Mucosa of descending colon (tissue), 3 donors: ENCODE measurements around the gene ATRNL1. TPM values are rescaled to one million over a fixed set of nuclear protein-coding genes. Genes with fewer than 3 reads are reported as not detected.

ENCODE experiments used
- ATAC-seq: fragments of 200-7000 bp; cut with Tn5 transposase; one replicate; pipeline ENCODE4 v1.9.1; 2020; ENCODE audit warnings: mild to moderate bottlenecking, moderate library complexity
- DNase-seq, 3 donors: peaks; one replicate each; pipeline ENCODE4 v3.0.0-alpha.2; 2020
- H3K36me3 ChIP-seq: fragments of 200-600 bp; one replicate; pipeline ENCODE4 v1.8.0; 2021; ENCODE audit warnings: low read depth, mild to moderate bottlenecking
- H3K4me1 ChIP-seq: fragments of 200-600 bp; one replicate; pipeline ENCODE4 v1.8.0; 2021; ENCODE audit warnings: low read depth, mild to moderate bottlenecking
- H3K4me3 ChIP-seq: fragments of 200-600 bp; one replicate; pipeline ENCODE4 v1.8.0; 2021; ENCODE audit warnings: mild to moderate bottlenecking
- H3K9me3 ChIP-seq: fragments of 200-600 bp; one replicate; pipeline ENCODE4 v1.8.0; 2021; ENCODE audit warnings: mild to moderate bottlenecking
- intact Hi-C, 2 donors: fragments of 100-400 bp; cut with DNase I in 1 of 2; cut with micrococcal nuclease in 1 of 2; formaldehyde crosslinking; loops; one replicate each; pipeline versions ENCODE4 v1.11.0 to v1.11.1; 2022; cut with DNase I, micrococcal nuclease
- total RNA-seq, 3 donors: library from RNA; stranded (reverse); fragmentation: NEBNext Ultra II Directional in 2 of 3; extraction: Animal tissue kit (Norgen Biotek cat#: 25700) in 2 of 3; gene quantifications; one replicate each; pipeline versions ENCODE4 v1.2.1 to v1.2.4, GENCODE V29; 2021 to 2023
- TF ChIP-seq, protein P1 (sequence below): fragments of 200-600 bp; IDR thresholded peaks from one replicate; pipeline ENCODE4 v1.8.0; 2022; ENCODE audit warnings: antibody characterized with exemption, mild to moderate bottlenecking
- donor health status: DM: no; HTN: no; CAD: no; lungs with moderate emphysema.
- donor health status: DM: no; HTN: no; CAD: no.
- donor health status: DM: no; HTN: yes; CAD: no.

Gene ATRNL1
- total RNA-seq, 3 donors from 2014 or later = 0.58 to 61.7 (median 1.8) TPM

GRCh38 chr10:115833119-115833518 is 740.0 kb downstream of the ATRNL1 start:
- TF ChIP-seq, protein P1, sequence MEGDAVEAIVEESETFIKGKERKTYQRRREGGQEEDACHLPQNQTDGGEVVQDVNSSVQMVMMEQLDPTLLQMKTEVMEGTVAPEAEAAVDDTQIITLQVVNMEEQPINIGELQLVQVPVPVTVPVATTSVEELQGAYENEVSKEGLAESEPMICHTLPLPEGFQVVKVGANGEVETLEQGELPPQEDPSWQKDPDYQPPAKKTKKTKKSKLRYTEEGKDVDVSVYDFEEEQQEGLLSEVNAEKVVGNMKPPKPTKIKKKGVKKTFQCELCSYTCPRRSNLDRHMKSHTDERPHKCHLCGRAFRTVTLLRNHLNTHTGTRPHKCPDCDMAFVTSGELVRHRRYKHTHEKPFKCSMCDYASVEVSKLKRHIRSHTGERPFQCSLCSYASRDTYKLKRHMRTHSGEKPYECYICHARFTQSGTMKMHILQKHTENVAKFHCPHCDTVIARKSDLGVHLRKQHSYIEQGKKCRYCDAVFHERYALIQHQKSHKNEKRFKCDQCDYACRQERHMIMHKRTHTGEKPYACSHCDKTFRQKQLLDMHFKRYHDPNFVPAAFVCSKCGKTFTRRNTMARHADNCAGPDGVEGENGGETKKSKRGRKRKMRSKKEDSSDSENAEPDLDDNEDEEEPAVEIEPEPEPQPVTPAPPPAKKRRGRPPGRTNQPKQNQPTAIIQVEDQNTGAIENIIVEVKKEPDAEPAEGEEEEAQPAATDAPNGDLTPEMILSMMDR = no peak
- H3K4me1 ChIP-seq = no peaks in the 10 kb centered on the region
- H3K9me3 ChIP-seq = no peaks in the 10 kb centered on the region
- no peak for ATAC-seq
- intact Hi-C loops = no loop called here
- H3K4me3 ChIP-seq = no peak overlapping the region
- no peak for DNase-seq
- no peaks in the 10 kb centered on the region for H3K36me3 ChIP-seq

GRCh38 chr10:115844591-115844990 is 751.4 kb downstream of the ATRNL1 start:
- no peaks in the 10 kb centered on the region for H3K36me3 ChIP-seq

DNA sequence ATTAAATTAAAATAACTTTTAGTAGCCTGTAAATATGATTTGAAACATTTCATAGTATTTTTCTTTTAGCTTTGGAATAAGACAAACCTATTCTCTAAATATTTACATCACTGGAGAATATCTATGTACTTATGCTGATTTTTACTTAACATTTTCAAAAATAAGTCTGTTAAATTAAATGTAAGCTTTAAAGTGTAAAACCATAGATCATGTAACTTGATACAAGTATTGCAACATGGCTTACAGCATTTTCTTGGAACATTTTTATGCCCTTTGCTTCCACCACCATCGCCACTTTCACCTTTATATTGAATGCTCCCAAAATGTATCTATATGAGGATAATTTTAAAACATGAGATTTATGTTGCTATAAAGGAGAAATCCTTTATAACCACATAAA is 752.8 kb downstream of the ATRNL1 start:
- TF ChIP-seq, protein P1 = no peak
- no peaks in the 10 kb centered on the region for H3K9me3 ChIP-seq
- ATAC-seq (no peak), DNase-seq (no peak)
- no peaks in the 10 kb centered on the region for H3K36me3 ChIP-seq
- intact Hi-C loops = no loop called here
- no peaks in the 10 kb centered on the region for H3K4me1 ChIP-seq
- no peak overlapping the region for H3K4me3 ChIP-seq

More at GRCh38 chr10:115844591-115844990, 751.4 kb downstream of the ATRNL1 start:
- intact Hi-C loops = no loop called here
- TF ChIP-seq, protein P1 = no peak
- Histone ChIP-seq H3K9me3 (no peaks in the 10 kb centered on the region), H3K4me3 (no peak overlapping the region), H3K4me1 (no peaks in the 10 kb centered on the region)
- DNase-seq (no peak), ATAC-seq (no peak)

GRCh38 chr10:115846528-115846927 is 753.4 kb downstream of the ATRNL1 start:
- TF ChIP-seq, protein P1 = no peak
- no peak for DNase-seq
- Histone ChIP-seq H3K4me3 (no peak overlapping the region), H3K36me3 (no peaks in the 10 kb centered on the region), H3K9me3 (no peaks in the 10 kb centered on the region), H3K4me1 (no peaks in the 10 kb centered on the region)
- ATAC-seq = no peak
- intact Hi-C loops = no loop called here

DNA sequence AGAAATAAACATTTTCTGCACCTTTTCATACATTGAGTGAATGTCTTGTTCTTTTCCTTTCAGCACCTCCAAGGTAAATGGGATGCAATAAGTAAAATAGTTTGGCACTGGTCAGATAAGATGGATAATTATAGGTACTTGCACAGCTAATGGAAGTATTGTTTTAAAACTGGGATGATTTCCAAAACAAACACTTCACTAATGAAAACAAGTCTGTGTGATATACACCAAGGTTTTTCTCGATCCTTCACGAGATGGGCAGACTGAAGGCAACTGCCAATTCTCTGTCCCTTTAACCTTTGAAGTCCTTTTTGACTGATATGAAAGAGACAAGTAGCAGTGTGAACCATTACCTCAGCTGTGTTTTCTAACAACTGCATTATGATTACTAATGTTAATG is 756.0 kb downstream of the ATRNL1 start:
- ATAC-seq = no peak
- TF ChIP-seq, protein P1 = no peak
- Histone ChIP-seq H3K36me3 (no peaks in the 10 kb centered on the region), H3K9me3 (no peaks in the 10 kb centered on the region), H3K4me1 (no peaks in the 10 kb centered on the region), H3K4me3 (no peak overlapping the region)
- intact Hi-C loops = no loop called here
- no peak for DNase-seq

GRCh38 chr10:115850666-115851065 is 757.5 kb downstream of the ATRNL1 start:
- intact Hi-C loops = no loop called here
- TF ChIP-seq, protein P1 = no peak
- no peak for ATAC-seq

More at GRCh38 chr10:115850666-115851065, 757.5 kb downstream of the ATRNL1 start:
- Histone ChIP-seq H3K9me3 (no peaks in the 10 kb centered on the region), H3K4me3 (no peak overlapping the region), H3K36me3 (no peaks in the 10 kb centered on the region), H3K4me1 (no peaks in the 10 kb centered on the region)
- no peak for DNase-seq
